MM.1S (cell line): ENCODE results near the gene SDK1.

Experiments
- DNase-seq: peaks from one replicate; pipeline ENCODE4 v3.0.0-alpha.2; 2015
- H2AFZ ChIP-seq: fragments of 300-600 bp; sonication (generic); 2 replicates; pipeline ENCODE4 v1.6.0; 2016; ENCODE audit warnings: antibody characterized with exemption, low read length
- H3F3A ChIP-seq: fragments of 300-600 bp; sonication (generic); 2 replicates; pipeline ENCODE4 v1.6.1; 2016; ENCODE audit warnings: mild to moderate bottlenecking, antibody characterized with exemption, low read length, moderate library complexity, mixed read lengths; ENCODE audit not compliant: insufficient read depth
- H3K27ac ChIP-seq: fragments of 300-600 bp; sonication (generic); 2 replicates; pipeline ENCODE4 v1.5.1; 2016; ENCODE audit warnings: mild to moderate bottlenecking, low read length
- H3K27me3 ChIP-seq: fragments of 300-600 bp; sonication (generic); replicated peaks from 2 replicates; pipeline ENCODE4 v1.6.0; 2016; ENCODE audit warnings: low read length; ENCODE audit not compliant: insufficient read depth
- H3K36me3 ChIP-seq: fragments of 300-600 bp; sonication (generic); replicated peaks from 2 replicates; pipeline ENCODE4 v1.6.1; 2016; ENCODE audit warnings: mild to moderate bottlenecking, low read length, mixed read lengths; ENCODE audit not compliant: insufficient read depth
- H3K4me1 ChIP-seq: fragments of 300-600 bp; sonication (generic); 2 replicates; pipeline ENCODE4 v1.6.1; 2016; ENCODE audit warnings: low read length, mixed read lengths
- H3K4me2 ChIP-seq: fragments of 300-600 bp; sonication (generic); 2 replicates; pipeline ENCODE4 v1.6.0; 2016; ENCODE audit warnings: low read depth, low read length
- H3K4me3 ChIP-seq: fragments of 300-600 bp; sonication (generic); 2 replicates; pipeline ENCODE4 v1.5.1; 2016; ENCODE audit warnings: low read length, mixed read lengths
- H3K79me2 ChIP-seq: fragments of 300-600 bp; sonication (generic); 2 replicates; pipeline ENCODE4 v1.6.1; 2016; ENCODE audit warnings: mixed run types, low read length, mixed read lengths
- H3K9ac ChIP-seq: fragments of 300-600 bp; sonication (generic); 2 replicates; pipeline ENCODE4 v1.6.1; 2016; ENCODE audit warnings: low read length, mixed read lengths
- H3K9me2 ChIP-seq: fragments of 300-600 bp; sonication (generic); replicated peaks from 2 replicates; pipeline ENCODE4 v1.6.1; 2016; ENCODE audit warnings: mild to moderate bottlenecking, low read length, mixed read lengths; ENCODE audit not compliant: insufficient read depth
- H3K9me3 ChIP-seq: fragments of 300-600 bp; sonication (generic); replicated peaks from 2 replicates; pipeline ENCODE4 v1.6.1; 2016; ENCODE audit warnings: mild to moderate bottlenecking, low read length, mixed read lengths; ENCODE audit not compliant: insufficient read depth
- H4K20me1 ChIP-seq: fragments of 300-600 bp; sonication (generic); 2 replicates; pipeline ENCODE4 v1.6.1; 2016; ENCODE audit warnings: mild to moderate bottlenecking, low read length, moderate library complexity, mixed read lengths; ENCODE audit not compliant: insufficient read depth
- EZH2 ChIP-seq: fragments of 300-600 bp; sonication (generic); optimal IDR thresholded peaks from 2 replicates; pipeline ENCODE3; 2017; ENCODE audit warnings: low read depth, mild to moderate bottlenecking, antibody characterized with exemption, low read length, mixed read lengths
- EZH2phosphoT487 ChIP-seq: fragments of 300-600 bp; sonication (generic); IDR thresholded peaks from 2 replicates; pipeline ENCODE4 v1.6.1; 2018; ENCODE audit warnings: antibody characterized with exemption, low read length
- TF ChIP-seq, protein P1 (sequence below): fragments of 300-600 bp; sonication (generic); IDR thresholded peaks from 2 replicates; pipeline ENCODE4 v1.5.1; 2016; ENCODE audit warnings: antibody characterized with exemption, low read length, mixed read lengths

The SDK1 gene

DNA sequence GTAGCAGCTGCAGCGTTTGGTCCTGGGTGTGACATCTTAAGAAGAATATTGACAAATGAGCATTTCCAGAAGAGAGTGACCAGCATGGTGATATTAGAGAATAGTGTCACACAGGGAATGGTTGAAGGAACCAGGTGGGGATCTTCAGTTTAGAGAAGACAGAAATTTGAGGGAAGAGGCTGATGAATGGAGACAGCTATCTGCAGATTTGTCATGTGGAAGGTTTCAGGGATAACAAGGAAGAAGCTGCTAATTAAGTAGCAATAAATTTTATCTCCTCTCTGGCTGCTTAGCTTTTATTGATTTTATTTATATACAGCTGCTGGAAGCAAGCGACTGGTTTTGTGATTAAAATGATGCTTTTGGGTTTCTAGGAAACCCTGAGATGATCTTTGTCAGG lies 26.0 kb downstream of the SDK1 start:
- H3K4me1 ChIP-seq: no peaks in the 10 kb centered on the region
- H4K20me1 ChIP-seq: no peaks in the 10 kb centered on the region
- no peak overlapping the region for H3K4me3 ChIP-seq
- no peak overlapping the region for H2AFZ ChIP-seq
- no peak overlapping the region for H3K4me2 ChIP-seq
- H3K9ac ChIP-seq: no peak overlapping the region
- no peaks in the 10 kb centered on the region for H3K9me3 ChIP-seq
- H3K36me3 ChIP-seq: no peaks in the 10 kb centered on the region
- no peaks in the 10 kb centered on the region for H3F3A ChIP-seq
- no peak for DNase-seq
- H3K9me2 ChIP-seq: no peaks in the 10 kb centered on the region
- TF ChIP-seq EZH2 (no peak), EZH2phosphoT487 (no peak)
- TF ChIP-seq, protein P1, sequence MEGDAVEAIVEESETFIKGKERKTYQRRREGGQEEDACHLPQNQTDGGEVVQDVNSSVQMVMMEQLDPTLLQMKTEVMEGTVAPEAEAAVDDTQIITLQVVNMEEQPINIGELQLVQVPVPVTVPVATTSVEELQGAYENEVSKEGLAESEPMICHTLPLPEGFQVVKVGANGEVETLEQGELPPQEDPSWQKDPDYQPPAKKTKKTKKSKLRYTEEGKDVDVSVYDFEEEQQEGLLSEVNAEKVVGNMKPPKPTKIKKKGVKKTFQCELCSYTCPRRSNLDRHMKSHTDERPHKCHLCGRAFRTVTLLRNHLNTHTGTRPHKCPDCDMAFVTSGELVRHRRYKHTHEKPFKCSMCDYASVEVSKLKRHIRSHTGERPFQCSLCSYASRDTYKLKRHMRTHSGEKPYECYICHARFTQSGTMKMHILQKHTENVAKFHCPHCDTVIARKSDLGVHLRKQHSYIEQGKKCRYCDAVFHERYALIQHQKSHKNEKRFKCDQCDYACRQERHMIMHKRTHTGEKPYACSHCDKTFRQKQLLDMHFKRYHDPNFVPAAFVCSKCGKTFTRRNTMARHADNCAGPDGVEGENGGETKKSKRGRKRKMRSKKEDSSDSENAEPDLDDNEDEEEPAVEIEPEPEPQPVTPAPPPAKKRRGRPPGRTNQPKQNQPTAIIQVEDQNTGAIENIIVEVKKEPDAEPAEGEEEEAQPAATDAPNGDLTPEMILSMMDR: no peak
- H3K27me3 ChIP-seq: no peaks in the 10 kb centered on the region
- no peak overlapping the region for H3K27ac ChIP-seq
- no peaks in the 10 kb centered on the region for H3K79me2 ChIP-seq

DNA sequence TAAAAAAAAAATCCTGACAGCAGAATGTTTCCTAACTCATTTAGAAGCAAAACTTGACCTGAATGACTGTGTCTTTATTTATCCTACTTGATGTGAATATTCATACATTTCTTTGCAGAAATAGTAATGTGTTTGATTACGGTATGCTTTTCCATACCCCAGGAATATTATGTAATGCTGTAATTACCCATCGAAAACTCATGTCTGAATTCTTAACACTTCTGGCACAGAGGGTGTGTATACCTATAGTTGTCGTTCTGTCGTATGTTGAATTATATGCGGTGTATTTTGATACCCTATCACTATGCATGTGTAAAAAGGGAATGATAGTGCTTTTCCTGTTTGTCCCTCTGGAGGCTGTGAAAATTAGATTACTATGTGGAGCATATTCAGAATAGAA lies 26.6 kb downstream of the SDK1 start:
- Histone ChIP-seq H3K27ac (no peak overlapping the region), H3K79me2 (no peaks in the 10 kb centered on the region), H3K9ac (no peak overlapping the region), H4K20me1 (no peaks in the 10 kb centered on the region), H3K9me3 (no peaks in the 10 kb centered on the region), H3K4me2 (no peak overlapping the region), H3K27me3 (no peaks in the 10 kb centered on the region), H3K4me3 (no peak overlapping the region), H3K9me2 (no peaks in the 10 kb centered on the region), H3F3A (no peaks in the 10 kb centered on the region), H2AFZ (no peak overlapping the region), H3K36me3 (no peaks in the 10 kb centered on the region), H3K4me1 (no peaks in the 10 kb centered on the region)
- DNase-seq: no peak
- no peak for TF ChIP-seq EZH2phosphoT487

DNA sequence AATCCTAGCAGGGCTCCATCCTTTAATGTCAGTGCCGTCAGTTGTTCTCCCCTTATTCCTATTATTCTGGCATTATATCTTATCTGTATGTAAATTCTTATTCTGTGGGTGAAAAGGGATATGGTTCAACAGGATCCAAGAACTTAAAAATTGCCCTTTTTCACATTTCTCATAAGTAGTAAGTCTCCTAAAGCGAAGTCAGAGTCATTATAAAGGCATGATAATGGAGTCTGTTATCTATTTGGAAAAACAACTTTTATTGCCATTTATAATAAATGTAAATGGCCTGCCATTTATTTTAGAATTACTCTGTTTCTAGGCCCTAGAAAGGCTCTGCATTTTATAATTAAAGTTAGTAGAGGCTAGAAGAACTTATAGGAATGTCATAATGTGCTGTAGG lies 31.3 kb downstream of the SDK1 start:
- no peak overlapping the region for H3K4me2 ChIP-seq
- no peaks in the 10 kb centered on the region for H3K27me3 ChIP-seq
- no peak for DNase-seq
- H3K9me2 ChIP-seq: no peaks in the 10 kb centered on the region
- H4K20me1 ChIP-seq: no peaks in the 10 kb centered on the region
- H3K9ac ChIP-seq: no peak overlapping the region
- H3K36me3 ChIP-seq: no peaks in the 10 kb centered on the region
- no peak overlapping the region for H3K4me3 ChIP-seq
- H3K9me3 ChIP-seq: no peaks in the 10 kb centered on the region
- no peak overlapping the region for H3K27ac ChIP-seq
- no peak overlapping the region for H2AFZ ChIP-seq
- no peaks in the 10 kb centered on the region for H3K4me1 ChIP-seq
- H3F3A ChIP-seq: no peaks in the 10 kb centered on the region
- TF ChIP-seq EZH2phosphoT487 (no peak), EZH2 (no peak)
- TF ChIP-seq, protein P1: no peak
- H3K79me2 ChIP-seq: no peaks in the 10 kb centered on the region

DNA sequence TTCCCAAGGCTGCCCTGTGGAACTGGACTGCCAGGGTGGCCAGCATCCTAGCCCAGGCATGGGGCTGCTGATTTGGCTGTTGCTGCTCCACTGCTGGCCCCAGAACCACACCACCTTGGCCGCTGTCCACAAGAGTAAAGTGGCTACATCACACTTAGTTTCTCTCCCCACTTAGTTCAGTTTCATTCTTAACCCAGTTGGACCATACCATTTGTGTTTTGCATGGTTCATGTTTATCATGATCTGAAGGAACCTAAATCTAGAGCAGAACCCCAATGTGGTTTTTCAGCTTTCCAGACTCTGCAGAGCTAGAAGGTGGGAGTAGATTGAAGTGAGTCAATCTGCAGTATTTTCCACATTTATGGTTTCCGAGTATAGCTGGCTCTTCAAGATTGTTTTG lies 32.8 kb downstream of the SDK1 start:
- DNase-seq: no peak
- Histone ChIP-seq H3K4me3 (no peak overlapping the region), H3K9me3 (no peaks in the 10 kb centered on the region), H3K27me3 (no peaks in the 10 kb centered on the region), H3K79me2 (no peaks in the 10 kb centered on the region), H3K9ac (no peak overlapping the region), H3K4me2 (no peak overlapping the region), H2AFZ (no peak overlapping the region), H3K9me2 (no peaks in the 10 kb centered on the region), H4K20me1 (no peaks in the 10 kb centered on the region), H3K4me1 (no peaks in the 10 kb centered on the region), H3F3A (no peaks in the 10 kb centered on the region), H3K36me3 (no peaks in the 10 kb centered on the region), H3K27ac (no peak overlapping the region)
- TF ChIP-seq EZH2 (no peak), EZH2phosphoT487 (no peak)
- TF ChIP-seq, protein P1: no peak
